ENCODE measurements around the gene LRRC3B. TPM values are rescaled to one million over a fixed set of nuclear protein-coding genes. Genes with fewer than 3 reads are reported as not detected.
A peak's percentile ranks its signal among the peaks of the same experiment; 100 is the strongest.

The LRRC3B gene, protein sequence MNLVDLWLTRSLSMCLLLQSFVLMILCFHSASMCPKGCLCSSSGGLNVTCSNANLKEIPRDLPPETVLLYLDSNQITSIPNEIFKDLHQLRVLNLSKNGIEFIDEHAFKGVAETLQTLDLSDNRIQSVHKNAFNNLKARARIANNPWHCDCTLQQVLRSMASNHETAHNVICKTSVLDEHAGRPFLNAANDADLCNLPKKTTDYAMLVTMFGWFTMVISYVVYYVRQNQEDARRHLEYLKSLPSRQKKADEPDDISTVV
- not detected for total RNA-seq

GRCh38 chr3:26622621-26623418, at the start of gene LRRC3B:
Gene LRRC3B (plus strand): TSS chr3:26622772. CDS start chr3:26709673, 86,901 bp downstream.
- no peaks in the 10 kb centered on the region for H3K36me3 ChIP-seq
- peaks cover 0 to 8% of the 10 kb centered on the region in 2 donors for H3K4me1 ChIP-seq (ENCODE audit: control insufficient read depth in 1 of 2, low read depth in 2 of 2)
- H3K27me3 ChIP-seq (replicated peaks; ENCODE audit: insufficient read depth), result no peaks in the 10 kb centered on the region
- ATAC-seq (ENCODE audit: insufficient number of reproducible peaks, low FRiP score, low read depth), result no peak
- peak within 1 kb of the TSS; percentile 60 for H3K4me3 ChIP-seq
- DNase-seq (ENCODE audit: low spot score), result no peak
- TF ChIP-seq CTCF (IDR thresholded peaks at IDR 0.05), result no peak
- H3K27ac ChIP-seq, result no peak within 1 kb of the TSS
- no peaks in the 10 kb centered on the region for H3K9me3 ChIP-seq

DNA sequence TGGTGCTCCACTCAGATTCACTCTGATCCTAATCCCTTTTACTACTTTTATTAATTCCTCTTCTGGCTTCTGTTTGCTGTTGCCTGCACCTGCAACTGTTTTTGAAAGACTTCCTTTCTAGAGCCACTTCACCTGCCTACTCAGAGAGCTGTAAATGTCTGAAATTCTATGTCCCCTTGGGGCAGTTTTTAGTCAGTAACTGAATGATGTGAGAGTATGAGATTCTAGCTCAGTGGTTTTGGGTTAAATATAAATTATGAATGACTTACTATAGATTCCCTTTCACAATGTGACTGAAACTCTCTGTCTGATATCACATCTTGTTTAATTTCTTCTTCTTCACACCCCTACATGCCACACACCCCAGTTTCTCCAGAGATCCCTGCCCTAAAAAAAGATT, 47.8 kb upstream of the LRRC3B start:
- Histone ChIP-seq H3K4me1 (ENCODE audit: control insufficient read depth in 1 of 2, low read depth in 2 of 2) (no peaks in the 10 kb centered on the region), H3K27me3 (replicated peaks; ENCODE audit: insufficient read depth) (no peaks in the 10 kb centered on the region), H3K27ac (no peak overlapping the region), H3K36me3 (no peaks in the 10 kb centered on the region), H3K9me3 (no peaks in the 10 kb centered on the region), H3K4me3 (no peak overlapping the region)
- ATAC-seq (ENCODE audit: insufficient number of reproducible peaks, low FRiP score, low read depth) (no peak), DNase-seq (ENCODE audit: low spot score) (no peak)
- no peak for TF ChIP-seq CTCF (IDR thresholded peaks at IDR 0.05)

DNA sequence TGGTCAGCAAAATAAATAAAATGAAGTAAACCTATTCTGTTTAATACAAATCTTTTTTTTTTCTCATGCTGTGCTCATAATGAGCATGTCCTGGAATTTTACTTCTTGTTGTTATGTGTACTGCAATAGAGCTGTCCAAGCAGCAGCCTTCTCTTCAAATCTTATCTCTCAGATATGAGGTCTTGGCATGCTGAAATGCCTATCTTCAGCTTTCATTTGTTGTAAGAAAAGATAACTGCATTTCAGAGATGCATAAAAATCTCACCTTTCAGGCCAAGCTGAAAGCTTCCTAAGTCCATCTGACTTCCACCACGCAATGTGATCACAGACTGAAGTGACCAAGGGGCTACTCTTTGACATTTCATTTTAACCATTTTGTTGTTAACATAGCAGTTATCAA, 43.5 kb upstream of the LRRC3B start:
- DNase-seq (ENCODE audit: low spot score) (no peak), ATAC-seq (ENCODE audit: insufficient number of reproducible peaks, low FRiP score, low read depth) (no peak)
- no peak overlapping the region for H3K4me3 ChIP-seq
- no peaks in the 10 kb centered on the region for H3K4me1 ChIP-seq (ENCODE audit: control insufficient read depth in 1 of 2, low read depth in 2 of 2)
- TF ChIP-seq CTCF (IDR thresholded peaks at IDR 0.05), result no peak
- H3K27ac ChIP-seq, result no peak overlapping the region
- no peaks in the 10 kb centered on the region for H3K27me3 ChIP-seq (replicated peaks; ENCODE audit: insufficient read depth)
- H3K36me3 ChIP-seq, result no peaks in the 10 kb centered on the region
- no peaks in the 10 kb centered on the region for H3K9me3 ChIP-seq

GRCh38 chr3:26587571-26587970, 35.0 kb upstream of the LRRC3B start:
- H3K4me3 ChIP-seq, result no peak overlapping the region
- no peaks in the 10 kb centered on the region for H3K36me3 ChIP-seq
- no peaks in the 10 kb centered on the region for H3K9me3 ChIP-seq
- no peaks in the 10 kb centered on the region for H3K27me3 ChIP-seq (replicated peaks; ENCODE audit: insufficient read depth)
- H3K27ac ChIP-seq, result no peak overlapping the region
- no peaks in the 10 kb centered on the region for H3K4me1 ChIP-seq (ENCODE audit: control insufficient read depth in 1 of 2, low read depth in 2 of 2)
- DNase-seq (ENCODE audit: low spot score) (no peak), ATAC-seq (ENCODE audit: insufficient number of reproducible peaks, low FRiP score, low read depth) (no peak)
- no peak for TF ChIP-seq CTCF (IDR thresholded peaks at IDR 0.05)

DNA sequence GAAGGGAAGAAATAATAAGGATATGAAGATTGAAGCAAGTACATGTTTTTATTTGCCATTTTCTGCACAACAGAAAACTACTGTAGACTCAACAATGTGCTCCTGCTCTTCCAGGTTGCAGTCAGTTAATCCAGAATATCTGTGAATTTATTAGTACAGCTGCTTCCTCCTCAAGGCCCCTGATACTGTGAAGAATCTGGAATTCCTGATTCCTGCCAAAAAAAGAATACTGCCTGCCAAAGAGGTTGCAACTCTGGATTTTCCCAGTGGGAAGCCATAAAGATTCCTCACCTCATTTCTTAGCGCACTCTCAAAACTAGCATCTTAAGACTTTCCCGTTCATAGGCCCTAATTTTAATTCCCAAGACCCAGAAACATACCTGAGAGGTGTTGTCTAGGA, 33.6 kb upstream of the LRRC3B start:
- DNase-seq (ENCODE audit: low spot score) (no peak), ATAC-seq (ENCODE audit: insufficient number of reproducible peaks, low FRiP score, low read depth) (no peak)
- Histone ChIP-seq H3K36me3 (no peaks in the 10 kb centered on the region), H3K27me3 (replicated peaks; ENCODE audit: insufficient read depth) (no peaks in the 10 kb centered on the region), H3K9me3 (no peaks in the 10 kb centered on the region), H3K4me1 (ENCODE audit: control insufficient read depth in 1 of 2, low read depth in 2 of 2) (no peaks in the 10 kb centered on the region), H3K27ac (no peak overlapping the region), H3K4me3 (no peak overlapping the region)
- no peak for TF ChIP-seq CTCF (IDR thresholded peaks at IDR 0.05)

All from thoracic aorta (tissue), 2 donors.